GM12878 (cell line): Measurements from ENCODE around the gene MMP19. TPM values are rescaled to one million over a fixed set of nuclear protein-coding genes. Genes with fewer than 3 reads are reported as not detected.

Source experiments
- ATAC-seq: fragments of 200-7000 bp; cut with Tn5 transposase; 3 replicates; pipeline ENCODE4 v1.9.1; 2020; ENCODE audit warnings: mild to moderate bottlenecking, moderate library complexity
- BruUV-seq: library from RNA; stranded (reverse); fragments of 400-500 nt; replicated peaks from 2 replicates; lab custom pipeline; 2021; lab: Mats Ljungman, UMichigan
- CTCF ChIA-PET: fragments of 300-600 bp; sonication (Branson Sonifier 250); formaldehyde crosslinking; extraction: SDS; loops from one replicate; lab custom pipeline; 2021; ENCODE audit warnings: inconsistent platforms; lab: Yijun Ruan, JAX
- POLR2A ChIA-PET: fragments of 350-600 bp; formaldehyde crosslinking; extraction: SDS; loops from one replicate; lab custom pipeline; 2021; ENCODE audit warnings: inconsistent platforms; lab: Charles Lee
- RAD21 ChIA-PET: fragments of 300-600 bp; sonication (Branson Sonifier 250); formaldehyde crosslinking; loops from one replicate; lab custom pipeline; 2023; ENCODE audit warnings: antibody characterized with exemption; ENCODE audit not compliant: unreplicated experiment; lab: Charles Lee
- SMC1A ChIA-PET: fragments of 300-600 bp; sonication (Branson Sonifier 250); formaldehyde crosslinking; loops from one replicate; lab custom pipeline; 2023; ENCODE audit not compliant: unreplicated experiment, uncharacterized antibody; lab: Charles Lee
- DNase-seq: peaks from one replicate; pipeline ENCODE4 v3.0.0-alpha.2; 2011; ENCODE audit warnings: low read depth, low spot score
- FAIRE-seq: peaks from 3 replicates; lab custom pipeline; 2011; peaks lifted over from hg19 to GRCh38; lab: Jason Lieb, UNC
- H2AFZ ChIP-seq: 2 replicates; pipeline ENCODE4 v1.6.0; 2011; ENCODE audit warnings: low read depth, low read length, control low read depth; ENCODE audit not compliant: control insufficient read depth
- H3K27ac ChIP-seq: 2 replicates; pipeline ENCODE4 v1.5.1; 2011; ENCODE audit warnings: control low read depth; ENCODE audit not compliant: control insufficient read depth, insufficient read depth
- H3K27me3 ChIP-seq, 2 experiments: replicated peaks in 1 of 2; 2 replicates each; pipeline versions ENCODE4 v1.6.0 to v1.6.1; 2011; ENCODE audit warnings: low read length in 1 of 2; ENCODE audit not compliant: control insufficient read depth in 2 of 2, insufficient read depth in 2 of 2
- H3K36me3 ChIP-seq, 2 experiments: 2 replicates each; pipeline ENCODE4 v1.5.1; 2011; ENCODE audit warnings: low read length in 1 of 2; ENCODE audit not compliant: control insufficient read depth in 2 of 2, insufficient read depth in 2 of 2
- H3K4me1 ChIP-seq: 2 replicates; pipeline ENCODE4 v1.6.1; 2011; ENCODE audit warnings: mild to moderate bottlenecking, low read length, moderate library complexity, mixed read lengths; ENCODE audit not compliant: control insufficient read depth, insufficient read depth
- H3K4me2 ChIP-seq: 2 replicates; pipeline ENCODE4 v1.6.0; 2011; ENCODE audit warnings: control low read depth; ENCODE audit not compliant: control insufficient read depth, insufficient read depth
- H3K4me3 ChIP-seq: fragments of 200-600 bp; sonication (generic); 2 replicates; pipeline ENCODE4 v1.5.1; 2016
- H3K79me2 ChIP-seq: 2 replicates; pipeline ENCODE4 v1.6.0; 2011; ENCODE audit warnings: low read length; ENCODE audit not compliant: control insufficient read depth, insufficient read depth
- H3K9ac ChIP-seq: 2 replicates; pipeline ENCODE4 v1.8.0; 2011; ENCODE audit warnings: low read length, control low read depth, mixed read lengths; ENCODE audit not compliant: control insufficient read depth, insufficient read depth
- H3K9me3 ChIP-seq: replicated peaks from 3 replicates; pipeline ENCODE4 v1.5.1; 2011; ENCODE audit warnings: mild to moderate bottlenecking, low read length; ENCODE audit not compliant: control insufficient read depth, insufficient read depth
- H4K20me1 ChIP-seq: 2 replicates; pipeline ENCODE4 v1.6.0; 2011; ENCODE audit not compliant: control insufficient read depth, insufficient read depth
- BCL11A ChIP-seq: IDR thresholded peaks from 2 replicates; pipeline ENCODE4 v1.6.1; 2011; ENCODE audit warnings: low read depth, low read length
- BRCA1 ChIP-seq: IDR thresholded peaks from 2 replicates; pipeline ENCODE4 v1.6.1; 2011; ENCODE audit warnings: low read depth, low read length, improper control_type of control experiment
- CBX5 ChIP-seq: sonication (generic); IDR thresholded peaks from 2 replicates; pipeline ENCODE4 v1.6.1; 2016; ENCODE audit warnings: low read depth, moderate library complexity, mild to moderate bottlenecking, inconsistent platforms
- DPF2 ChIP-seq: fragments of 450-650 bp; IDR thresholded peaks from 2 replicates; pipeline ENCODE4 v1.6.1; 2017; ENCODE audit warnings: mild to moderate bottlenecking
- ESRRA ChIP-seq: IDR thresholded peaks from 2 replicates; pipeline ENCODE4 v1.6.1; 2012; ENCODE audit warnings: mild to moderate bottlenecking, low read length, improper control_type of control experiment
- GABPA ChIP-seq: IDR thresholded peaks from 2 replicates; pipeline ENCODE4 v1.6.1; 2014; ENCODE audit warnings: antibody characterized with exemption, low read depth, mild to moderate bottlenecking, inconsistent platforms
- HDAC6 ChIP-seq: fragments of 200-600 bp; sonication (generic); IDR thresholded peaks from one replicate; pipeline ENCODE4 v1.8.0; 2017; ENCODE audit warnings: antibody characterized with exemption; ENCODE audit not compliant: unreplicated experiment
- MEF2A ChIP-seq: IDR thresholded peaks from 2 replicates; pipeline ENCODE4 v1.6.1; 2011; ENCODE audit warnings: low read depth, mild to moderate bottlenecking, low read length, moderate library complexity; ENCODE audit not compliant: insufficient read depth
- MLLT1 ChIP-seq: fragments of 450-650 bp; IDR thresholded peaks from 2 replicates; pipeline ENCODE4 v1.6.1; 2016; ENCODE audit warnings: mild to moderate bottlenecking
- MTA2 ChIP-seq: fragments of 450-650 bp; IDR thresholded peaks from 2 replicates; pipeline ENCODE4 v1.6.1; 2016; ENCODE audit warnings: low read depth, mild to moderate bottlenecking, moderate library complexity
- NRF1 ChIP-seq: conservative IDR thresholded peaks from 2 replicates; pipeline ENCODE4 v1.6.1; 2011; ENCODE audit warnings: mild to moderate bottlenecking, low read depth, low read length, improper control_type of control experiment
- POU2F2 ChIP-seq: IDR thresholded peaks from 3 replicates; pipeline ENCODE4 v1.6.1; 2011; ENCODE audit warnings: low read depth, mild to moderate bottlenecking, low read length, borderline replicate concordance
- PRDM15 ChIP-seq: fragments of 450-650 bp; formaldehyde crosslinking; IDR thresholded peaks from 2 replicates; pipeline ENCODE4 v1.4.0; 2020; ENCODE audit warnings: mild to moderate bottlenecking, moderate library complexity
- RBBP5 ChIP-seq: fragments of 200-600 bp; sonication (generic); conservative IDR thresholded peaks from 2 replicates; pipeline ENCODE4 v1.6.1; 2016
- RUNX3 ChIP-seq: IDR thresholded peaks from 2 replicates; pipeline ENCODE4 v1.6.1; 2012; ENCODE audit warnings: low read length, inconsistent platforms
- SMARCA5 ChIP-seq: fragments of 450-650 bp; IDR thresholded peaks from 2 replicates; pipeline ENCODE4 v1.6.1; 2017; ENCODE audit warnings: mild to moderate bottlenecking
- TAF1 ChIP-seq: IDR thresholded peaks from 2 replicates; pipeline ENCODE4 v1.6.1; 2011; ENCODE audit warnings: mild to moderate bottlenecking, low read depth, low read length, borderline replicate concordance
- ZNF24 ChIP-seq: fragments of 450-650 bp; IDR thresholded peaks from 2 replicates; pipeline ENCODE4 v1.6.1; 2017; ENCODE audit warnings: antibody characterized with exemption, mild to moderate bottlenecking
- WGBS: methylation state at CpG from one replicate; pipeline ENCODE4 v1.1.6; 2016; ENCODE audit warnings: low lambda C conversion rate; ENCODE audit not compliant: insufficient replicate concordance, insufficient coverage; ENCODE audit errors: missing lambda C conversion rate; 5-methylcytosine and 5-hydroxymethylcytosine counted together
- in situ Hi-C: fragments of 300-500 bp; cut with MboI; formaldehyde crosslinking; loops from 9 replicates; pipeline ENCODE4 v1.14.3; 2018; ENCODE audit warnings: mixed read lengths
- intact Hi-C: fragments of 100-400 bp; cut with micrococcal nuclease; formaldehyde crosslinking; loops from one replicate; pipeline ENCODE4 v1.14.2; 2022; ENCODE audit not compliant: unreplicated experiment
- polyA plus RNA-seq, 11 experiments: library from polyadenylated mRNA; depleted of rRNA in 4 of 11; unstranded in 6 of 11; stranded (reverse) in 5 of 11; fragments of >200 nt; fragmentation: Nextera tagmentation in 4 of 11; fragmentation: Illumina TruSeq in 1 of 11; extraction: Ambion mirVana in 4 of 11; extraction: Trizol in 1 of 11; gene quantifications; 1 replicate in 1 of 11; 2 replicates in 10 of 11; pipeline versions ENCODE4 v1.2.1 to v1.2.3, GENCODE V29; 2011 to 2016; ENCODE audit warnings: inconsistent platforms in 2 of 11, missing spikeins in 2 of 11, low read depth in 1 of 11
- total RNA-seq, 4 experiments: library from RNA; depleted of rRNA in 3 of 4; stranded (reverse); fragments of >200 nt in 3 of 4; fragmentation: Illumina TruSeq in 1 of 4; extraction: Trizol in 1 of 4; gene quantifications; 2 replicates each; pipeline versions ENCODE4 v1.2.1 to v1.2.3, GENCODE V29; 2013 to 2021

MMP19 gene
- total and polyA plus RNA-seq, 10 of the 15 experiments (the other 5 are each of a cell fraction or from before 2014, with no cell fraction given): 0.03 to 0.04 (median 0.04) TPM; not detected in 7

- Histone ChIP-seq H3K4me1 (no peaks in the 10 kb centered on the region), H3K27me3 (peaks cover 0 to 1% of the 10 kb centered on the region in 2 experiments; a peak in 3 of 4 replicates), H3K9ac (no peak overlapping the region), H3K36me3 (no peaks in the 10 kb centered on the region), H3K9me3 (no peaks in the 10 kb centered on the region), H3K79me2 (no peaks in the 10 kb centered on the region), H2AFZ (no peak overlapping the region), H3K4me2 (no peak overlapping the region), H3K4me3 (no peak overlapping the region), H3K27ac (no peak overlapping the region), H4K20me1 (no peaks in the 10 kb centered on the region)
- CTCF ChIA-PET: no interaction called here
- WGBS: 60% methylated on average over 3 of the region's 3 CpGs
- DNase-seq (no peak), FAIRE-seq (no peak), ATAC-seq (no peak)
- intact Hi-C loops (no loop called here), in situ Hi-C loops (no loop called here)
- SMC1A ChIA-PET: no interaction called here
- RAD21 ChIA-PET: no interaction called here
- POLR2A ChIA-PET: interaction anchor here (0.7 kb wide), 1 partner anchor 94 kb away, joined by 4 read pairs; no protein-coding TSS in a partner anchor
- no peak for TF ChIP-seq POU2F2
- TF ChIP-seq MTA2: no peak
- TF ChIP-seq ESRRA: no peak
- TF ChIP-seq GABPA: no peak
- TF ChIP-seq BRCA1: no peak
- no peak for TF ChIP-seq PRDM15
- TF ChIP-seq DPF2: no peak
- no peak for TF ChIP-seq MLLT1
- TF ChIP-seq BCL11A: no peak
- no peak for TF ChIP-seq MEF2A
- TF ChIP-seq HDAC6: no peak
- no peak for TF ChIP-seq RUNX3
- no peak for TF ChIP-seq CBX5
- no peak for TF ChIP-seq NRF1
- TF ChIP-seq ZNF24: no peak
- TF ChIP-seq SMARCA5: no peak
- no peak for TF ChIP-seq TAF1
- no peak for TF ChIP-seq RBBP5
- no TSS peak for BruUV-seq
These were observed 8.2 kb upstream of the MMP19 start for GRCh38 chr12:55850893-55851292.
